Measurements from ENCODE around the gene NTN4.

Gene NTN4

DNA sequence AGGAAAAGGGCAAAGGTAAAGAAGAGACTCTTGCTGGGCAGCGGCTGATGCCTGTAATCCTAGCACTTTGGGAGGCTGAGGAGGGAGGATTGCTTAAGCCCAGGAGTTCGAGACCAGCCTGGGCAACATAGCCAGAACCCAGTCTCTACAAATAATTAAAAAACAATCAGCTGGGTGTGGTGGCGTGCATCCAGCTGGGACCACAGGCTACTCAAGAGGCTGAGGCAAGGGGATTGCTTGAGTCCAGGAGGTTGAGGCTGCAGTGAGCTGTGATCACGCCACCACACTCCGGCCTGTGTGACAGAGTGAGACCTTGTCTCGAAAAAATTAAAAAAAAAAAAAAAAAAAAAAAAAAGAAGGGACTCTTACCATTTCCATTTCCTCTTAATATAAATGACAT, 138.9 kb downstream of the NTN4 start:
- no peak for DNase-seq

DNA sequence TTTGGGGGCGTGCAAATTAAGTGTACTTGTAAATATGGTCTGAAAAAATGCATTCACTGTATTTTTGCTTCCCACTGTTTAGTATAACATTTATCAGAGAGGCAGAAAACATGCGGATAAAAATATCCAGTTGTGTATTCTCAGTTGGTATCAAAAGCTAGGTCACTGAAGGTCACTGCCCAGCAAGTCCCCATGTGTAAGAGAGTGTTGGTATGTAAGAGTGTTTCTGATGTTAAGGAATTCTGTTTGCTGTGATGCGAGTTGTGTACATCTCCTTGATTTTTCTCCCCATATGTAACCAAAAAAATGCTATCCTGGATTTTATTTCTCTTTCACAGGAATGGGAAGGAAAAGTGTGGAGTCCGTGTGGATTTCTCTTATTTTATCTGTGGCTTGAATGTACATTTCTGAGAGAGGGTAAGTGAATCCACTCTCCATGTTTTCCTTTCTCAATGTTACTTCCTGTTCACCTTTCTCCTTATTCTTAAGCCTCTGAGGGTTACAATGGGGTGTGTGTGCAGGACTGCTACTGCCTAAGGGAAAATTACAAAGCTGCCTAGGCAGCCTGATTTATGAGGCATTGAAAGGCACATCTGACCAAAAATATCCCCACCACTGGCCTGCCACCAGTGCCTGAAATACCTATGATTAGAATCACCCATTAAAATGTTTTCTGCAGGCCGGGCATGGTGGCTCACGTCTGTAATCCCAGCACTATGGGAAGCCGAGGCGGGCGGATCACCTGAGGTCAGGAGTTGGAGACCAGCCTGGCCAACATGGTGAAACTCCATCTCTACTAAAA, 141.4 kb downstream of the NTN4 start:
- no peak for DNase-seq

DNA sequence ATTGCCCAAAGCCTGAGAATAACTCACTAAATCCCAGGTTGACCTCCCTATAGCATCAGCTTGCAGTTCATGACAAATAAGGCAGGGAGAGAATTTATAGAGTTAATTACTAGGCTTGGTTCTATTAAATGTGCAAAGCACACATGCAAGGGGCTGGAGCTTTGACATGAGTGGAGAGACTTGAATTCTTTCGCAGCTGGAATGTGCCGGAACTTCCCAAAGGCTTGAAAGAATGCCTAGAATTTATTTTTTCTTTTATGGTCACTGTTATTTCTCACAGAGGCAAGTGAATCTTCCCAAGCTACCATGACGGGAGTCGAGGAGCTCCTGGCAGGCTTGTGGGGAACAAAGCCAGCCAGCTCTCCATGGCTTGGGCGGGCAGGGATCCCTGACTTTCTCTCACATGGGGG, 143.8 kb downstream of the NTN4 start:
- no peak for DNase-seq

DNA sequence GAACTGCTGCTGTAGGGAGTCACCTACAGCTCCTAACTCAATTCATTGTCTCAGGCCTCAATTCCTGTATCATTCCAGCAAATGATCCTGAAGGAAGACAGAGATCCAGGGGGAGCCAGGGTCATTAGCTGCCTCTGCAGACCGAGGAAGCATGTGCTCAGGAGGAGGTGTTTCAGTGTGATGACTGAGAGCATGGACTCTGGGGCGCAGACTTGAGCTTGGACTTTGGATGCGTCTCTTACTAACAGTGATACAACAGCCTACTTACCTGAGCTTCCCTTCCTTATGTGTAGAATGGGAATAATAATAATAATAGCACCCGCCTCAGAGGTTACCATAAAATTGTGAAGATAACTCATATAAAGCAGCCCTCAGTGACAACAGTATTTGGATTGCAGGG, 147.3 kb downstream of the NTN4 start:
- no peak for DNase-seq

- no peak for DNase-seq
Measured at GRCh38 chr12:95642583-95642982, 148.0 kb downstream of the NTN4 start.

DNA sequence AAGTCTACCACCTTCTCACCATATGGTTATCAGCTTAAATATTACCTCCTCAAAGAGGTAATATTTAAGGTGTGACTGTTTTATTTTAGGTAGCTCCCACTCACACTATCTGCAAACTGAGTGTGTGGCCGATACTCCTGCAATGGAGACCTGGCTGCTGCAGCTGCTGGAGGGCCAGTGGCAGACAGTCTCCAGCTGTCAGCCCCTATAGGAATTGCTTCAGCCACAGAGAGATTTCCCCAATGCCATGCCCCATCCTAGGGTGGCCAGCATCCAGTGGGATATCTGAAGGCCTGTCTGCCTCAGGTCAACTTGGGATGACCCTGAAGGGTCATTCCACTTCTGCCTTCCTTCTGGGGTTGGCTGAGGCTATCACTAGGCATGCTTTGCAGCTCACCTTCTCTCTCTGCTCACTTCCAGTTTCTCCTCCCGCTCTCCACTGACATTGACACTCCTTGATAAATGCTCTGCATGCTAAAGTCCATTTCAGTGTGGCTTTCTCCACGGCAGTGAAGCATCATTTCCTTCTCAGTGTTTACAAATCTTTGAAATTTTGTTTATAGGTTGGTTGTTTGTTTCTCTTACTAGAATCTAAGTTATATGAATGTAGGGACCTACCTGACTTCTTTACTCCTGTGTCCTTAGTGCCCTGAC, 149.1 kb downstream of the NTN4 start:
- no peak for DNase-seq

- DNase-seq, result no peak
Measured at GRCh38 chr12:95640516-95640915, 150.0 kb downstream of the NTN4 start.

- DNase-seq, result no peak
Measured at GRCh38 chr12:95637471-95638155, 153.0 kb downstream of the NTN4 start.

DNA sequence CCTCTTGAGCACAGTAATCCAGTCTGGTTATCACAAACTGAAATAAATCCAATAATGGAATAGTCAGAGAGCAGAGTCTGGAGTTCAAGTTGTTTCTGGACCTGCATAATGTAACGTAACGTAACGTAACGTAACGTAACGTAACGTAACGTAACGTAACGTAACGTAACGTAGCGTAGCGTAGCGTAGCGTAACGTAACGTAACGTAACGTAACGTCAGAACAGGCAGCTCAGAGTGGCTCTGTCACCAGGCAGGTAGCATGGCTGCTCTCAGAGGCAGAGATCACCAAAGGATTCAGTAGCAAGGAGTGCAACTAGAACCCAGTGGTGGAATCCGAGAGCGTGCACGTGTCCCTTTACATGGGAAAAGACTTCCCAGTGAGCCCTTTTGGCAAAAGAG, 153.6 kb downstream of the NTN4 start:
- no peak for DNase-seq

DNA sequence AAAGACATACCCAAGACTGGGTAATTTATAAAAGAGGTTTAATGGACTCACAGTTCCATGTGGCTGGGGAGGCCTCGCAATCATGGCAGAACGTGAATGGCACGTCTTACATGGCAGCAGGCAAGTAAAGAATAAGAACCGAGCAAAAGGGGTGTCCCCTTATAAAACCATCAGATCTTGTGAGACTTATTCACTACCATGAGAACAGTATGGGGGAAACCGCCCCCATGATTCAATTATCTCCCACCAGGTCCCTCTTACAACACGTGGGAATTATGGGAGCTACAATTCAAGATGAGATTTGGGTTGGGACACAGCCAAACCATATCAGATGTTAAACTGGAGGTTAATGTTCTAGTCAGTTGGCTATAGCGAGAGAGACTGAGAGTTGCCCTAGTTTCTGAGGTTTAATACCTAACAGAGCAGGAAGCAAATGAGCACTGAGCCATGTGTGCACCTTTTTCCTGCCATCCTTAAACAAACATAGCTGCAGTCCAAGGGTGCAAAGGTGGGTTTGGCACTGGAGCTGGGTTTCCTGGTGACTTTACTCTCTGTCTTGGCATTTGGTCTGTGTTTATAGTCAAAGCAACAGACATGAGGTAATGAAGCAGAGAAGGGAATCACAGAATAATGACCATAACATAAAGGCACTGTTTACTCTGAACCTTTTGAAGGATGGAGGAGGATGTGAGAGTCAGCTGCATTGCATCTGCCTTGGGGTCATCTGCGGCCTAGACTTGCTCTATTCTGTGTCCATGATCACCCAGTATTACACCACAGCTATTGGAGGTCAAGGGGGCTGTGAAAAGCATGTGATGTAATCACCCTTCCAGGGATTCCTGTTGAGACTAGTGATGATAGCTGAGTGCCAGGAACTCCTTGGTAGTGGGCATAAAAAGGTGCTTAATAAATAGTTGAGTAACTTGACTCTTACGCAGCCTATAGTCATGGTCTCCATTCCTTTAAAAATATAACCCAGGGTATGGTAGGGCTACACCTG, 155.6 kb downstream of the NTN4 start:
- no peak for DNase-seq

GRCh38 chr12:95633732-95634465, 156.7 kb downstream of the NTN4 start:
- no peak for DNase-seq

DNA sequence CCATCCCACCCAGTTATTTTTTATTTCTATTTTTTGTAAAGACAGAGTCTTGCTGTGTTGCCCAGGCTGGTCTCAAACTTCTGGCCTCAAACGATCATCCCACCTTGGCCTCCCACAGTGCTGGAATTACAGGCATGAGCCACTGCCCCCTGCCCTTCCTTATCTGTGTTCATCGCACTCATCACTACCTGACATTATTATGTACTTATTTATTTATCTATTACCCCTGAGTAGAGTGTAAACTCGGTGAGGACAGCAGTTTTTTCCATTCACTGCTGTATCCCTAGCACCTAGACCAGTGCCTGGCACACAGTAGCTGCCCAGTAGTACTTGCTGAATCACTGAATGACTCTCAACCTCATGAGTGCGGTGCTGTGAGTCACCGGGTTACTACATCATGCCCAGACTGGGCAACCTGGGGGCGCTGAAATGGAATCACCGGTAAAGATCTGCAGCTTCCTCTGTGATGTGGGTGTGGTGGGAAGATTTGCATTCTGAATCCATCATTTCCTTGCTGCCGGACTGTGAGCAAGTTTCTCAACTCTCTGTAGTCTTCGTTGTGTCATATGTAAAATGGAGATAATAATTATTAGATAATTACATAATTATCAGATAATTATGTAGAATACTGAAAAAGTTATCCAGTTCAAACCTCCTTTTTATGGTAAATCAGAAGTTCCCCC, 157.4 kb downstream of the NTN4 start:
- no peak for DNase-seq

DNA sequence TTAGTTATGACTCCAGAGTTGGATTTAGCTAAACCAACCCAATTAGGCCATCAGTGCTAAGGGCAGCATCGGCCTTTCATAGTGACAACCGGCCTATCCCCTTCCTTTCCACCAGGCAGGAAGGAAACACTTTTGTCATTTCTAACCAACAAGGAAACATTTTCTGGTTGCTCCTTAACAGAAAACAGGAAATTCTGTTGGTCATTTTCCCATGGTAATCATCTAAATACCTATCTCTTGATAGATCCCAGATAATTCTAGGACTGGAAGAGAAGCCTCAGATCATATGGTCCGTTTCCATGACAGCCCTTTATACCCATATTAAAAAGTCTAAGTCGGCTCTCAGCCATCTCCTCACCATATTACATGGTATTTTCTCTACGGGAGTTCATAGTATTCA, 160.1 kb downstream of the NTN4 start:
- no peak for DNase-seq

DNA sequence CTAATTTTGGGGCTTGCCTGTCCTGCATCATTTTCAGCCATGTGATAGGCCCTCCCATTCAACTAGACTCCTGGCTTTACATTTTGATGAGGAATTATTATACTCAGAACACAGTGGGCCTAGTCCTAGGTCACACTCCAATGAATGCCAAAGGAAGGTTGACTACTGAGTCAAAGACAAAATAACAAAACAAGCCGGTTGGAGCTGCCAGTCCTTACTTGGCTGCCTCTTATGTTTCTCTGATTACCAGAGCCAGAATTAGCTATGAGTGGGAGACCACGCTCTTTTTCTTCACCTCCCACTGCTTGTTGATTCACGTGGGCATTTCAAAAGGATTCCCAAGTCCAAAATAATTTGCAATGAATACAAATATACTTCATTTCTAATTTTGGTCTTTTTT, 161.2 kb downstream of the NTN4 start:
- no peak for DNase-seq

DNA sequence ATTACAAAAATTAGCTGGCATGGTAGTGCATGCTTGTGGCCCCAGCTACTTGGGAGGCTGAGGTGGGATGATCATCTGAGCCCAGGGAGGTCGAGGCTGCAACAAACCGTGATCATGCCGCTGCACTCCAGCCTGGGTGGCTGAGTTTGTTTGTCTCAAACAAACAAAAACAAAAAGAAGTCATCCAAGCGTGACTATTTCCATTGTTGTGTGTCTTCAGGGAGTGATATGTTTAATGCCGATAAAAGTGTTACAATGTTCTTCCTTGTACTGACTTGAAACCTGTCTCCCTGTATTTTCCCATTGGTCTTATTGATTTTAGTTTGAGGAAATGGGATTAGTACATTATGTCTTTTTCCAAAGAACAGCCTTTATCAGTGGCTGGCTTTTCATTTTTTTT, 163.7 kb downstream of the NTN4 start:
- DNase-seq, result no peak

DNA sequence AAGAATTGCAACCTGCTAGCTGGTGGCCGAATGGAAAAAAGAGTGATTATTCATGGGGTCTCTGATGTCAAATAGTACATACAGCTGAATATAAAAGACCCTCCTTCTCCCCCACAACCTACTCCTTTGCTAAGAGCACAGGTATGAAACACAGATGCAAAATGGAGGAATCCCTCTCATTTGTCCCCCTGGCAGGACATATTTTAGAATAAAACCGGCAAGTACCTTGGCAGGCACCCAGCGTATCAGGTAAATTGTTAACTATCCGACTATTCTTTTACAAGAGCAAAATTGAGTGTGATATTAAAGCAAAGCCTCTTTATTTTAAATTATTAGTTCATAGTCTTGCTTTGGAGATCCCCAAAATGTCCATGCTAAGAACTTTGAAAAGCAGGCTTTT, 165.6 kb downstream of the NTN4 start:
- no peak for DNase-seq

- DNase-seq, result no peak
Measured at GRCh38 chr12:95624589-95624988, 166.0 kb downstream of the NTN4 start.

DNA sequence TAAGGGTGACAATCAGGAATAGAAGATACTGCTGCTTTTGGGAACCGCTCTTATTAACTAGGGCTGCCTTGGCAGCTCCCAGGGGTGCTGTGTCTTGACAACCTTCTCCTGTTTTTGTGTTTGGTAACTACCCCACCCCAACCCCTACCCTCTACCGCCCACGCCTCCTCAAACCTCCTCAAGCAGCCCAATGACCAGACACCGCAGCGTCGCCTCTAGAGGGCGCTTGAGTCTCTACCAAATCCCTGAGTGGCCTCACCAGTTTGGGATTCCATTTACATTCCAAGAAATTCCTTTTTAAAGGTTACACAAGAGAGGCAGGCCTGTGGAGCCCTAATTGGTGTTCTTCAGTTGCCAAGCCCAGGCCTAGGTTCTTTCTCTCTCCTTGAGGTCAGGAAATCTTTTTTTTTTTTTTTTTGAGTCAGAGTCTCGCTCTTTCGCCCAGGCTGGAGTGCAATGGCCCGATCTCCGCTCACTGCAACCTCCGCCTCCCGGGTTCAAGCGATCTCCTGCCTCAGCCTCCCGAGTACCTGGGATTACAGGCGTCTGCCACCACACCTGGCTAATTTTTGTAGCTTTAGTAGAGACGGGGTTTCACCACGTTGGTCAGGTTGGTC, 166.9 kb downstream of the NTN4 start:
- peak; percentile 15 for DNase-seq

DNA sequence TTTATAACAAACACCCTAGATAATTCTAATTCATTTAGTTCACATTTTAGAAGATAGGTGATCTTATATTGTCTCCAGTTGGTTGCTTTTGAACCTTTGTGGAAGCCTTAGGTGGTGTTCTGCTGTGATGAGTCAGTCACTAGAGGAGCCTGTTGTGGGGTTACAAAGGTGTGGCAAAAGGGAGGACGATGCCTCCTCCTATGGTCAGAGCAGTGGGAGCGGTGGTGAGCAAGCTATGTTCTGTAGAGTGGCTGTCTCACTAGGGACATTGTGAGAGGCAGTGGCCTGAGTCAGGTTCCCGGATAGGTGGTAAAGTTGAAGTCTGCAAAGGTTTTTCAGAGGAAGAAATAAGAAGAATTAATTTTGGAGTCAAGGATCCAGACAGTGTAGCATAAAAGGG, 167.7 kb downstream of the NTN4 start:
- no peak for DNase-seq

GRCh38 chr12:95621725-95622124, 168.8 kb downstream of the NTN4 start:
- DNase-seq, result no peak

DNA sequence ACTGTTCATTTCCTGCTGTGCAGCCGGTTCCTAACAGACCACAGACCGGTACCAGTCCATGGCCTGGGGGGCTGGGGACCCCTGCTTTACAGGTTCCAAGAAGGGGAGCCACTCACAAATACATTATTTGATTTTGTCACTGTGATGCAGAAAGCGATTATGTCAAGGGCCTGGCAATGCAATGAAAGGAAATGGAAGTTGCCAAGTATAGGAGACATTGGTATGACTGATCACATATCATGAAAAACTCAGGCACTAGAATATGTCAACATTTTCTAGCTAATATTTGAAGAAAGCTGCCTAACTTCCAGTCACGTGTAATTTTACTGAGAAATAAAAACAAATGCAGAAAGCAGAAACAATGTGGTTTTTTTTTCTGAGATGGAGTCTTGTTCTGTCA, 170.4 kb downstream of the NTN4 start:
- no peak for DNase-seq

Measured in midbrain (tissue), 1 donor.